IPS-NIHi7 (cell line): ENCODE data around the gene NR1D2.
"Not testable (repeated sequence)": the region's sequence is repeated elsewhere in the genome, so short reads cannot be mapped to it uniquely, and the experiment has no call there.

Experiments
- DNase-seq: peaks from one replicate; pipeline ENCODE4 v3.0.0; 2012; ENCODE audit warnings: mixed read lengths; ENCODE audit errors: extremely low spot score

The NR1D2 gene

GRCh38 chr3:24004171-24004938, 59.3 kb downstream of the NR1D2 start:
- no peak for DNase-seq

GRCh38 chr3:24005669-24006068, 60.6 kb downstream of the NR1D2 start:
- DNase-seq = no peak

- not testable (repeated sequence) for DNase-seq
These were observed 65.7 kb downstream of the NR1D2 start for GRCh38 chr3:24010834-24011233.

- no peak for DNase-seq
These were observed 67.6 kb downstream of the NR1D2 start for GRCh38 chr3:24012589-24013269.

GRCh38 chr3:24017305-24017704, 72.2 kb downstream of the NR1D2 start:
- no peak for DNase-seq

GRCh38 chr3:24018784-24019570, 73.9 kb downstream of the NR1D2 start:
- no peak for DNase-seq

GRCh38 chr3:24019585-24019984, 74.5 kb downstream of the NR1D2 start:
- DNase-seq = no peak

- DNase-seq = no peak
These were observed 75.1 kb downstream of the NR1D2 start for GRCh38 chr3:24020036-24020691.

- DNase-seq = no peak
These were observed 78.1 kb downstream of the NR1D2 start for GRCh38 chr3:24023197-24023596.

- DNase-seq = no peak
These were observed 80.7 kb downstream of the NR1D2 start for GRCh38 chr3:24025805-24026204.

- DNase-seq = not testable (repeated sequence)
These were observed 81.6 kb downstream of the NR1D2 start for GRCh38 chr3:24026665-24027064.

GRCh38 chr3:24027946-24028345, 82.9 kb downstream of the NR1D2 start:
- no peak for DNase-seq
